ENCODE measurements around the gene SCIN.

Gene SCIN

DNA sequence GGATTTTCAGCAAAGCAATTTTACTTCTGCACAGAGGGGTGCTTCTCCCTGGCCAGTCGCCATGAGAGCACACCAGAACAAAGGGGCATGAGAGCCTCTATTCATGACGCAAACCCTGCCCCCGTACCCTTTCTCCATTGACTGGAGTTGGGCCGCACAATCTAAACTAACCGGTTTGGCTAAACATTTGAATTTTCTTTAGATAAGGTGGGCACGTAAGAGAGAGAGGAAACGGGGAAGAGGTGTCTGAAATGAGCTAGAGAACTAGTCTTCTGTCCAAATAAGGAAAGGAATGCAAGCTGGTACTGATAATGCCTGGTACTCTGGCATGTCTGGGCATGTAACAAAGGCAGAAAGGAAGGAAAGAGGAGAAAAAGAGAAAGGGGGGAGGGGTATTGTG is 13.2 kb upstream of the SCIN start:
- TF ChIP-seq YY1 (IDR thresholded peaks at IDR 0.05; ENCODE audit: low read depth), result no peak
- TF ChIP-seq EGR1 (IDR thresholded peaks at IDR 0.05), result no peak
- TF ChIP-seq CREB1 (IDR thresholded peaks at IDR 0.05; ENCODE audit: low read depth), result no peak
- TF ChIP-seq CEBPB (IDR thresholded peaks at IDR 0.05), result no peak
- no peak for TF ChIP-seq TAF1 (IDR thresholded peaks at IDR 0.05; ENCODE audit: low read depth)
- TF ChIP-seq, protein P1, sequence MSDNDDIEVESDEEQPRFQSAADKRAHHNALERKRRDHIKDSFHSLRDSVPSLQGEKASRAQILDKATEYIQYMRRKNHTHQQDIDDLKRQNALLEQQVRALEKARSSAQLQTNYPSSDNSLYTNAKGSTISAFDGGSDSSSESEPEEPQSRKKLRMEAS (IDR thresholded peaks at IDR 0.05), result no peak

DNA sequence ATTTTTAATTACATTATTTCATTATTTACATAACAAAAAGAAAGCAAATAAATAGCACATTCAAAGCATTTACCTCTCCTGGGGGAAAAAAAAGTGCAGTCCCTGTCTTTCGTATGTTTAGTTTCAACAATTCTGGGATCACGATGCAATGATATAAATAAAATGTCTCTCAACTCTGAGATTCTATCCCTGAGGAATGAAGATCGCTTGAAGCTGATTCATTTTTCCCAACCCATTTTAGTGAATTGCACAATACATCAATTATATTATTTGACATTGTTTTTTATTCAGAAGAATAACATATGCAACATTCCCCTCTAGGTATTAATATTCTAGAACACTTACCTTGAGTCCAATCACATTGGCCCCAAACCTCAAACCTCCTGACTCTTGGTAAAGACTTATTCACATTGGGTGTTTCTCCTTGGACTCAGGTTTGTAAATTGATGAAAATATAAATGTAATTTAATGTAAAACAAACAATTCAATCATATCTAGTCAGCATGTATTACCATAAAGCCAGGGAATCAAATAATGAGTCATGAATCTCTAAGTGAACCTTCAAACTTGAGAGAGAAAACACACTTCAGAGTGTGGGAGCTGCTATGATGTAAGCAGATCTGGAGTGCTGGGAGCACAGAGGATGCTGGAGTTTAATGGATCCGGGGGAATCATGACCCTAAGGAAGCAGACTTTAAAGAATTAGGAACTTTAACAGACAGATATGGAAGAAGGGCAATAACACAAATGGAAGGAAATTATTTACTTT is 5.3 kb upstream of the SCIN start:
- TF ChIP-seq NFIC (IDR thresholded peaks at IDR 0.05), result no peak
- no peak for TF ChIP-seq RAD21 (IDR thresholded peaks at IDR 0.05; ENCODE audit: low read depth)
- no peak for TF ChIP-seq TCF12 (IDR thresholded peaks at IDR 0.05; ENCODE audit: low read depth)
- no peak for TF ChIP-seq ZBTB7A (IDR thresholded peaks at IDR 0.05; ENCODE audit: low read depth)
- no peak for TF ChIP-seq EGR1 (IDR thresholded peaks at IDR 0.05)
- TF ChIP-seq CEBPB (IDR thresholded peaks at IDR 0.05), result no peak
- no peak for TF ChIP-seq EP300 (IDR thresholded peaks at IDR 0.05; ENCODE audit: borderline replicate concordance)
- TF ChIP-seq, protein P1 (IDR thresholded peaks at IDR 0.05), result no peak
- no peak for TF ChIP-seq YY1 (IDR thresholded peaks at IDR 0.05; ENCODE audit: low read depth)
- no peak for TF ChIP-seq CREB1 (IDR thresholded peaks at IDR 0.05; ENCODE audit: low read depth)
- TF ChIP-seq, protein P2, sequence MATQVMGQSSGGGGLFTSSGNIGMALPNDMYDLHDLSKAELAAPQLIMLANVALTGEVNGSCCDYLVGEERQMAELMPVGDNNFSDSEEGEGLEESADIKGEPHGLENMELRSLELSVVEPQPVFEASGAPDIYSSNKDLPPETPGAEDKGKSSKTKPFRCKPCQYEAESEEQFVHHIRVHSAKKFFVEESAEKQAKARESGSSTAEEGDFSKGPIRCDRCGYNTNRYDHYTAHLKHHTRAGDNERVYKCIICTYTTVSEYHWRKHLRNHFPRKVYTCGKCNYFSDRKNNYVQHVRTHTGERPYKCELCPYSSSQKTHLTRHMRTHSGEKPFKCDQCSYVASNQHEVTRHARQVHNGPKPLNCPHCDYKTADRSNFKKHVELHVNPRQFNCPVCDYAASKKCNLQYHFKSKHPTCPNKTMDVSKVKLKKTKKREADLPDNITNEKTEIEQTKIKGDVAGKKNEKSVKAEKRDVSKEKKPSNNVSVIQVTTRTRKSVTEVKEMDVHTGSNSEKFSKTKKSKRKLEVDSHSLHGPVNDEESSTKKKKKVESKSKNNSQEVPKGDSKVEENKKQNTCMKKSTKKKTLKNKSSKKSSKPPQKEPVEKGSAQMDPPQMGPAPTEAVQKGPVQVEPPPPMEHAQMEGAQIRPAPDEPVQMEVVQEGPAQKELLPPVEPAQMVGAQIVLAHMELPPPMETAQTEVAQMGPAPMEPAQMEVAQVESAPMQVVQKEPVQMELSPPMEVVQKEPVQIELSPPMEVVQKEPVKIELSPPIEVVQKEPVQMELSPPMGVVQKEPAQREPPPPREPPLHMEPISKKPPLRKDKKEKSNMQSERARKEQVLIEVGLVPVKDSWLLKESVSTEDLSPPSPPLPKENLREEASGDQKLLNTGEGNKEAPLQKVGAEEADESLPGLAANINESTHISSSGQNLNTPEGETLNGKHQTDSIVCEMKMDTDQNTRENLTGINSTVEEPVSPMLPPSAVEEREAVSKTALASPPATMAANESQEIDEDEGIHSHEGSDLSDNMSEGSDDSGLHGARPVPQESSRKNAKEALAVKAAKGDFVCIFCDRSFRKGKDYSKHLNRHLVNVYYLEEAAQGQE (IDR thresholded peaks at IDR 0.05; ENCODE audit: low read depth), result no peak
- no peak for TF ChIP-seq FOXM1 (IDR thresholded peaks at IDR 0.05; ENCODE audit: borderline replicate concordance, low read depth)

DNA sequence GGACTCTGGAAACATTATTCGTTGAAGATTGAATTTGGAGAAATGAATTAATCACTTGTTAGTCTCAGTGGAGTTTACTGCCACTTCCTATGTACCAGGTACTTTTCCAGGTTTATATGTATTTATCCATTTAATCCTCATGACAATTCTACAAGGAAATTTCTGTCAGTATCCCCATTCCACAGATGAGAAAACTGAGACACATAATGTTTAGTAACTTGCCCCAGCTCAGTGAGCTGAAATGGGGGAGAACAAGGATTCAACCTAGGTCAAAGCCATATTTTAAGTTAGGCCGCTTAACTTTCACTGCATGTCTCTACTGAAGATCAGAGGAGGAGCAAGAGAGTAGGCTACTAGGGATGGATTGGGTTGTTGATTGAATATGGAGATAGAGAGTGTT is 4.6 kb upstream of the SCIN start:
- TF ChIP-seq TEAD4 (IDR thresholded peaks at IDR 0.05) (no peak), CEBPB (IDR thresholded peaks at IDR 0.05) (no peak), USF1 (IDR thresholded peaks at IDR 0.05) (no peak), TCF12 (IDR thresholded peaks at IDR 0.05; ENCODE audit: low read depth) (no peak), CREB1 (IDR thresholded peaks at IDR 0.05; ENCODE audit: low read depth) (no peak), EGR1 (IDR thresholded peaks at IDR 0.05) (no peak), YY1 (IDR thresholded peaks at IDR 0.05; ENCODE audit: low read depth) (no peak), NFIC (IDR thresholded peaks at IDR 0.05) (no peak)
- TF ChIP-seq, protein P1 (IDR thresholded peaks at IDR 0.05), result no peak

GRCh38 chr7:12567015-12567414 is 3.5 kb upstream of the SCIN start:
- TF ChIP-seq TCF12 (IDR thresholded peaks at IDR 0.05; ENCODE audit: low read depth) (no peak), YY1 (IDR thresholded peaks at IDR 0.05; ENCODE audit: low read depth) (no peak), CREB1 (IDR thresholded peaks at IDR 0.05; ENCODE audit: low read depth) (no peak), FOXM1 (IDR thresholded peaks at IDR 0.05; ENCODE audit: borderline replicate concordance, low read depth) (no peak), CEBPB (IDR thresholded peaks at IDR 0.05) (no peak), ZBTB7A (IDR thresholded peaks at IDR 0.05; ENCODE audit: low read depth) (no peak), TEAD4 (IDR thresholded peaks at IDR 0.05) (no peak), NFIC (IDR thresholded peaks at IDR 0.05) (no peak), RAD21 (IDR thresholded peaks at IDR 0.05; ENCODE audit: low read depth) (no peak), EP300 (IDR thresholded peaks at IDR 0.05; ENCODE audit: borderline replicate concordance) (no peak)
- TF ChIP-seq, protein P1 (IDR thresholded peaks at IDR 0.05), result no peak
- TF ChIP-seq, protein P2 (IDR thresholded peaks at IDR 0.05; ENCODE audit: low read depth), result no peak

- TF ChIP-seq, protein P1 (IDR thresholded peaks at IDR 0.05), result no peak
- TF ChIP-seq YY1 (IDR thresholded peaks at IDR 0.05; ENCODE audit: low read depth) (no peak), EP300 (IDR thresholded peaks at IDR 0.05; ENCODE audit: borderline replicate concordance) (no peak), FOXM1 (IDR thresholded peaks at IDR 0.05; ENCODE audit: borderline replicate concordance, low read depth) (no peak), CREB1 (IDR thresholded peaks at IDR 0.05; ENCODE audit: low read depth) (no peak), RAD21 (IDR thresholded peaks at IDR 0.05; ENCODE audit: low read depth) (no peak), ZBTB7A (IDR thresholded peaks at IDR 0.05; ENCODE audit: low read depth) (no peak), TCF12 (IDR thresholded peaks at IDR 0.05; ENCODE audit: low read depth) (no peak), TAF1 (IDR thresholded peaks at IDR 0.05; ENCODE audit: low read depth) (no peak), TEAD4 (IDR thresholded peaks at IDR 0.05) (no peak), USF1 (IDR thresholded peaks at IDR 0.05) (no peak), EGR1 (IDR thresholded peaks at IDR 0.05) (no peak), NFIC (IDR thresholded peaks at IDR 0.05) (no peak), CEBPB (IDR thresholded peaks at IDR 0.05) (no peak)
- TF ChIP-seq, protein P2 (IDR thresholded peaks at IDR 0.05; ENCODE audit: low read depth), result no peak
Observed at GRCh38 chr7:12569673-12570072, 847 bp upstream of the SCIN start.

Data from Ishikawa (cell line).